ENCODE results near the gene MGRN1.
"Not testable (repeated sequence)": the region's sequence is repeated elsewhere in the genome, so short reads cannot be mapped to it uniquely, and the experiment has no call there.

Gene MGRN1

GRCh38 chr16:4649744-4650442 lies 25.3 kb downstream of the MGRN1 start:
- no peak overlapping the region for H3K9ac ChIP-seq (ENCODE audit: low read depth, low read length)
- no peaks in the 10 kb centered on the region for H3K4me1 ChIP-seq (ENCODE audit: insufficient read depth, low read length)
- H3K36me3 ChIP-seq (ENCODE audit: insufficient read depth, low read depth, low read length), result peaks cover 37% of the 10 kb centered on the region
- H3K27me3 ChIP-seq (ENCODE audit: insufficient read depth, low read length), result no peaks in the 10 kb centered on the region
- no peak overlapping the region for H3K4me3 ChIP-seq (ENCODE audit: low read length)
- no peaks in the 10 kb centered on the region for H3K9me3 ChIP-seq (ENCODE audit: insufficient read depth, low read depth, low read length)
- H3K27ac ChIP-seq (ENCODE audit: low read length), result no peak overlapping the region

DNA sequence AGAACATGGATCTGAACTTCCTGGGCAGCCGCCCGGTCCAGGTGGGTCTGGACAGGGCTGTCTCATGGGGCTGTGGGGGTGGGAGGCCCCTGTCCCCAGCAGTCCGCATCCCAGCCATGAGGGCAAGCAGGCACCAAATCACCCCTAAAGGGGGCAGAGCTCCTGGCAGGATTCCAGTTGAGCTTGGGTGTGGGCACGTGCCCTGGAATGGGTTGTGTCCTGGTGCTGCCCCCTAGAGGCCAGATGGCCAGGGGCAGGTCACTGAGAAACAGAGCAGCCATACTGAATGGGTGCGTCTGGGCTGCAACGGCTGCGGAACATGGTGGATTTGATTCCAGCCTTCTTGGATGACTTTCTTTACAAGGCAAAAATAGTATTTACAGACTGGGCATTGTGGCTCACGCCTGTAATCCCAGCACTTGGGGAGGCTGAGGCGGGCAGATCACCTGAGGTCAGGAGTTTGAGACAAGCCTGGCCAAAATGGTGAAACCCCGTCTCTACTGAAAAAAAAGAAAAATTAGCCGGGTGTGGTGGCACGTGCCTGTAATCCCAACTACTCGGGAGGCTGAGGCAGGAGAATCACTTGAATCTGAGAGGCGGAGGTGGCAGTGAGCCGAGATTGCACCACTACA lies 25.9 kb downstream of the MGRN1 start:
- not testable (repeated sequence) for H3K27ac ChIP-seq (ENCODE audit: low read length); H3K9me3 ChIP-seq (ENCODE audit: insufficient read depth, low read depth, low read length); H3K27me3 ChIP-seq (ENCODE audit: insufficient read depth, low read length); H3K4me3 ChIP-seq (ENCODE audit: low read length); H3K9ac ChIP-seq (ENCODE audit: low read depth, low read length); H3K4me1 ChIP-seq (ENCODE audit: insufficient read depth, low read length)
- peaks cover 43% of the 10 kb centered on the region for H3K36me3 ChIP-seq (ENCODE audit: insufficient read depth, low read depth, low read length)

DNA sequence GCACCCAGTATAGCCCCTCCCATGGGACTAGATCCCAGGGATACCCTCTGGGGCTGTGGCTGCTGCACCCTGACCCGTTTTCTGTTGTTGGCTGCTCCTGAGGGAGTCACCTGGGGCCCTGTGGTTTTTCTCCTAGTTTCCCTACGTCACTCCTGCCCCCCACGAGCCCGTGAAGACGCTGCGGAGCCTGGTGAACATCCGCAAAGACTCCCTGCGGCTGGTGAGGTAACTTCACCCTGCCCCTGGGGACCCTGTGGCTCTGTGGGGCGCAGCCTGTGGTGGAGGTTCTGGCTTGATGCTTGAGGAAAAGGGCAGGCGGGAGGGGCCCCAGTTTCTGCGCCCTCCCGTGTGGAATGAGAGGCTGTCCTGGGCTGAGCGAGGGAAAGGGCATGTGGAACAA lies 27.2 kb downstream of the MGRN1 start:
- no peaks in the 10 kb centered on the region for H3K4me1 ChIP-seq (ENCODE audit: insufficient read depth, low read length)
- H3K27me3 ChIP-seq (ENCODE audit: insufficient read depth, low read length), result no peaks in the 10 kb centered on the region
- H3K9me3 ChIP-seq (ENCODE audit: insufficient read depth, low read depth, low read length), result no peaks in the 10 kb centered on the region
- no peak overlapping the region for H3K4me3 ChIP-seq (ENCODE audit: low read length)
- H3K36me3 ChIP-seq (ENCODE audit: insufficient read depth, low read depth, low read length), result peaks cover 51% of the 10 kb centered on the region
- no peak overlapping the region for H3K9ac ChIP-seq (ENCODE audit: low read depth, low read length)
- no peak overlapping the region for H3K27ac ChIP-seq (ENCODE audit: low read length)

DNA sequence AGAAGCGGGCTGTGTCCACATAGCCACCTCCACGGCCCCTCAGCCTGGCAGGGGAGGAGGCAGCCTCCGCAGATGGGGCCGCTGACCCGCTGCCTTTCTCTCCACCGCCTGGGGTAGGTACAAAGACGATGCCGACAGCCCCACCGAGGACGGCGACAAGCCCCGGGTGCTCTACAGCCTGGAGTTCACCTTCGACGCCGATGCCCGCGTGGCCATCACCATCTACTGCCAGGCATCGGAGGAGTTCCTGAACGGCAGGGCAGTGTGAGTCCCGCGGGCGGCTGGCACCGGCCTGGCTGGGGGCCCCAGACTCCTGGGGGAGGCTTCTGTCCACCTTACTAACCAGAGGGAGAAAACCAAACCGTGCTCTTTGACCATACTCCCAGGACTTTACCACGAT lies 27.9 kb downstream of the MGRN1 start:
- H3K4me3 ChIP-seq (ENCODE audit: low read length), result no peak overlapping the region
- peaks cover 56% of the 10 kb centered on the region for H3K36me3 ChIP-seq (ENCODE audit: insufficient read depth, low read depth, low read length)
- no peak overlapping the region for H3K27ac ChIP-seq (ENCODE audit: low read length)
- H3K9ac ChIP-seq (ENCODE audit: low read depth, low read length), result no peak overlapping the region
- no peaks in the 10 kb centered on the region for H3K9me3 ChIP-seq (ENCODE audit: insufficient read depth, low read depth, low read length)
- no peaks in the 10 kb centered on the region for H3K27me3 ChIP-seq (ENCODE audit: insufficient read depth, low read length)
- H3K4me1 ChIP-seq (ENCODE audit: insufficient read depth, low read length), result no peaks in the 10 kb centered on the region

- H3K9ac ChIP-seq (ENCODE audit: low read depth, low read length), result no peak overlapping the region
- H3K27ac ChIP-seq (ENCODE audit: low read length), result no peak overlapping the region
- H3K9me3 ChIP-seq (ENCODE audit: insufficient read depth, low read depth, low read length), result no peaks in the 10 kb centered on the region
- H3K27me3 ChIP-seq (ENCODE audit: insufficient read depth, low read length), result no peaks in the 10 kb centered on the region
- H3K4me1 ChIP-seq (ENCODE audit: insufficient read depth, low read length), result no peaks in the 10 kb centered on the region
- H3K36me3 ChIP-seq (ENCODE audit: insufficient read depth, low read depth, low read length), result peaks cover 60% of the 10 kb centered on the region
- no peak overlapping the region for H3K4me3 ChIP-seq (ENCODE audit: low read length)
Observed at GRCh38 chr16:4654011-4654963, 29.7 kb downstream of the MGRN1 start.

DNA sequence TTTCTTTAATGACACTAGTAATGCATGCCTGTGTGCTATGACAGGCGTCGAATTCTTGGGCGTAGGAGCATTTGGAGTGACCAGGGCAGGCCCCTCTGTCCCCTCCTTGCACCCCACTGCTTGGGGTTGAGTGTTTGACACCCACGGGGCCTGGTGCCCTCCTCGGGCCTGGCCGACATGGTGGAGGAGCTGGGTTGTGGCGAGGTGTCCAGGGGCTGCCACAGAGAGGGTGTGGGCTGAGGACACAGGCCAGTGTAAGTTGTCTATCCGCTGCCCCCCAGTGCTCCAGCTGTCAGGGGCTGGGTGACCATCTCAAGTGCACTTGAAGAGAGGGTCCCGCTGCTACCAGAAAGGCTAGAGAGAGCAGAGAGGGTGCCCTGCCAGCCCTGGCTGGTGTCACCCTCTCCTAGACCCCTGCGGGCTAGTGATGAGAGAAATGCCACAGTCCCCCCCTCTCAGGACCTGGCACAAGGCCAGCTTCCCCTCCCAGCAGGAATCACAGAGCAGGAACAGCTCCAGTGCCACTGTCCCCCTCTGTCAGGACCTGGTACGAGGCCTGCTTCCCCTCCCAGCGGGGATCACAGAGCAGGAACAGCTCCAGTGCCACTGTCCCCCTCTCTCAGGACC lies 30.5 kb downstream of the MGRN1 start:
- no peak overlapping the region for H3K4me3 ChIP-seq (ENCODE audit: low read length)
- H3K4me1 ChIP-seq (ENCODE audit: insufficient read depth, low read length), result no peaks in the 10 kb centered on the region
- no peaks in the 10 kb centered on the region for H3K27me3 ChIP-seq (ENCODE audit: insufficient read depth, low read length)
- H3K9me3 ChIP-seq (ENCODE audit: insufficient read depth, low read depth, low read length), result no peaks in the 10 kb centered on the region
- H3K36me3 ChIP-seq (ENCODE audit: insufficient read depth, low read depth, low read length), result peaks cover 60% of the 10 kb centered on the region
- no peak overlapping the region for H3K9ac ChIP-seq (ENCODE audit: low read depth, low read length)
- H3K27ac ChIP-seq (ENCODE audit: low read length), result no peak overlapping the region

GRCh38 chr16:4655801-4656200 lies 31.2 kb downstream of the MGRN1 start:
- peaks cover 58% of the 10 kb centered on the region for H3K36me3 ChIP-seq (ENCODE audit: insufficient read depth, low read depth, low read length)
- H3K9me3 ChIP-seq (ENCODE audit: insufficient read depth, low read depth, low read length), result no peaks in the 10 kb centered on the region
- H3K27me3 ChIP-seq (ENCODE audit: insufficient read depth, low read length), result no peaks in the 10 kb centered on the region
- no peaks in the 10 kb centered on the region for H3K4me1 ChIP-seq (ENCODE audit: insufficient read depth, low read length)
- no peak overlapping the region for H3K27ac ChIP-seq (ENCODE audit: low read length)
- no peak overlapping the region for H3K9ac ChIP-seq (ENCODE audit: low read depth, low read length)
- H3K4me3 ChIP-seq (ENCODE audit: low read length), result no peak overlapping the region

DNA sequence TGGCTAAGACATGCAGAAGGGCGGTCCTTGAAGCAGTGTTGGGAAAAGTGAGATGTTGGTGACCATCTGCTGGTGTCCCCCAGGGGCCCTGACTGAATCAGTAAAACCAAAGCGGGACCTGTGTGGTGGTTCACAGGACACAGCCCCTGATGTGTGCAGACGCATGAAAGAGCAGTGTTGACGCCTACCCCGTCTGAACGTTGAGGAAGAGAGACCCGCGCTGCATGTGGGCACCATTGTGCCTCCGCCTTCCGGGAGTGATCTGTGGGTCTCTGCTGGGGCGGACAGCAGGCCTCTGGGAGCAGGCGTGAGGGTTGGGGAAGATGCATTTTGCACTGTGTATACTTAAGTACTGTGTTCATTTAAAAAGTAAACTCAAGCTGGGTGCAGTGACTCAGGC lies 31.6 kb downstream of the MGRN1 start:
- no peaks in the 10 kb centered on the region for H3K4me1 ChIP-seq (ENCODE audit: insufficient read depth, low read length)
- H3K36me3 ChIP-seq (ENCODE audit: insufficient read depth, low read depth, low read length), result peaks cover 53% of the 10 kb centered on the region
- no peak overlapping the region for H3K9ac ChIP-seq (ENCODE audit: low read depth, low read length)

GRCh38 chr16:4656695-4657686 lies 32.4 kb downstream of the MGRN1 start:
- H3K9ac ChIP-seq (ENCODE audit: low read depth, low read length), result no peak overlapping the region
- no peaks in the 10 kb centered on the region for H3K9me3 ChIP-seq (ENCODE audit: insufficient read depth, low read depth, low read length)
- no peaks in the 10 kb centered on the region for H3K27me3 ChIP-seq (ENCODE audit: insufficient read depth, low read length)
- peaks cover 46% of the 10 kb centered on the region for H3K36me3 ChIP-seq (ENCODE audit: insufficient read depth, low read depth, low read length)
- no peak overlapping the region for H3K27ac ChIP-seq (ENCODE audit: low read length)
- H3K4me3 ChIP-seq (ENCODE audit: low read length), result no peak overlapping the region
- no peaks in the 10 kb centered on the region for H3K4me1 ChIP-seq (ENCODE audit: insufficient read depth, low read length)

More for the DNA sequence above, 31.6 kb downstream of the MGRN1 start:
- Histone ChIP-seq H3K27ac (ENCODE audit: low read length) (no peak overlapping the region), H3K27me3 (ENCODE audit: insufficient read depth, low read length) (no peaks in the 10 kb centered on the region), H3K4me3 (ENCODE audit: low read length) (no peak overlapping the region), H3K9me3 (ENCODE audit: insufficient read depth, low read depth, low read length) (no peaks in the 10 kb centered on the region)

DNA sequence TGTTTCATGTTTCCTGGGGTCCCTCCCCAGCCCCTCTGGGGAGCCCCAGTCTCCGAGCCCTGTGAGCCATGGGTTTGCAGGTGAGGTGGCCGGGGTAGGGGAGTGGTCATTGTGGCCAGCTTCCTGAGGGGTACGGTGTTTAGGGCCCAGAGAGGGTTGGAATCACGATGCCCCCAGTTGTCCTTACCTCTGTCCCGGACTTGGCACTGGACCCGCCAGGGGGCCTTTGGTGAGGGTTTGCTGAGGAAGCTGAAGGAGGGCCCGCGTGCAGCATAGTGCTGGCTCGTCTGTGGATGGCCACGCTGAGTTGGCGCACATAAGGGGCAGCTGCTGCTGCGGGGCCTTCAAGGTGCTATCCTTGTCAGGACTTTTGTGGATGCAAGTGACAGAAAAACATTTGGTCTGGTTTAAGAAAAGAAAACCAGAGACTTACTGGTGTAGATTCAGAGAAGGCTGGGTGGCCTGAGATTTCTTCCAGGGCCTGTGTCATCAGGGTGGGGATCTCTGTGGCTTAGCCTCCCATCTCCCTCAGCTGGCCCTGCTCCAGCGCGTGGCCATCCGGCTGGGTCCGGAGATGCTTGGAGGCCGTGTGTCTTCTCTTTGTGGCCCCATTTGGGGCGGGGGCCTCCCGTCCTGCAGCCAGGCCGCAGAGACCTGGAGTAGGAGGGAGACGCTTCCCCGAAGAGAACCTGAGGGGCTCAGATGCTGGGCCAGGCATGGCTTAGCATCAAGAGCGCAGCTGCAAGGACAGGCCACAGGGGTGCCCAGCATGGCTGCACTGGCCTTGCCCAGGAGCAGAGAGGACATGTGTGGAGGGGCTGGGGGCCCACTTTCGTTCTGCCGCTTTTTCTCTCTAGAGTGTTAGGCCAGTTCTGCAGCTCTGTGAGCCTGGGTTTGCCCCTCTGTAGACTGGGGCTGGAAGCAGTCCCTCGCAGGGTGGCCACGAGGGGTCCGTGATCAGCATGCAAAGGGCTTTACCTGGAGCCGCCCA lies 35.0 kb downstream of the MGRN1 start:
- H3K4me3 ChIP-seq (ENCODE audit: low read length), result no peak overlapping the region
- no peaks in the 10 kb centered on the region for H3K4me1 ChIP-seq (ENCODE audit: insufficient read depth, low read length)
- H3K27ac ChIP-seq (ENCODE audit: low read length), result no peak overlapping the region
- H3K9me3 ChIP-seq (ENCODE audit: insufficient read depth, low read depth, low read length), result no peaks in the 10 kb centered on the region
- H3K27me3 ChIP-seq (ENCODE audit: insufficient read depth, low read length), result no peaks in the 10 kb centered on the region
- H3K9ac ChIP-seq (ENCODE audit: low read depth, low read length), result no peak overlapping the region
- H3K36me3 ChIP-seq (ENCODE audit: insufficient read depth, low read depth, low read length), result peaks cover 37% of the 10 kb centered on the region
